ENCODE data around the gene CFAP206. TPM values are rescaled to one million over a fixed set of nuclear protein-coding genes. Genes with fewer than 3 reads are reported as not detected.

CFAP206 gene
- total RNA-seq, 1 donor from 2014 or later = not detected

DNA sequence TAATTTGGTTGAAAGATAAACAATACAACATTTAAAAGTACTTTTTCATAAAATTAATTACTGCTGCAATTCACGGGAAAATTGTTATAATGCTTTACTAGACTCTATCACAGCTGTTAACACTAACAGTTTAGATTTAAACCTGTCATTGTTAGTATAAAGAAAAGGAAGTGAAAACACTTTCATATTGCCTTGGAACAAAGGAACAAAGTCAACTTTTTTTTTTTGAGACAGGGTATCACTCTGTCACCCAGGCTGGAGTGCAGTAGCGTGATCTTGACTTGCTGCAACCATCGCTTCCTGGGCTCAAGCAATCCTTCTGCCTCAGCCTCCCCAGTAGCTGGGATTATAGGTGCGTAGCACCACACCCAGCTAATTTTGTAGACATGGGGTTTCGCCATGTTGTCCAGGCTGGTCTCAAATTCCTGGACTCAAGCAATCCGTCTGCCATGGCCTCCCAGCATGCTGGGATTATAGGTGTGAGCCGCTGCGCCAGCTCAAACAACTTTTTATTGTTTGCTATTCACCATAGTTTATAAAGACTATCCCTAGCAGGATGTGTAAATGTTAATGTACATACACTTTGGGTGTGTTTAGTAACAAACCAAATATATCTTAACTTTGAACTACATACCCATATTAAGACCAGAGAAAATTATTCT is 87.1 kb downstream of the CFAP206 start:
- intact Hi-C loops (cut with DNase I) = no loop called here
- DNase-seq (ENCODE audit: low spot score) = no peak

DNA sequence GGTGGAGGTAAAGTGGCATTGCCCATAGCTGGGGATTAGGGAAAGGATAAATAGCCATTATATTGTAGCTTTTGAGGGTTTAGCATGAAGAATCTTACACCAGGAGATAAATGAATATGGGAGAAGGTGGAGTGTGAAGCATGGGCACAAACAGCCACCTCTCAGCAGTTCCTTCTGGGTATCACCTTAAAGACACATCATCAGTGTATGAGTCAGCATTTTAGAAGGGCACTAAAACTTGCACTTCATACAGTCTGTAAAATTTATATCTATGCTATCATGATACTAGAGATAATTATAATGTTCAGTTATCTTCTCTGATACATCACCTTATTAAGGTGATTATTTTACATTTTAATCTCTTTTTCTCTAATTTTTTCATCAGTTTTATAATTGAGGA is 90.3 kb downstream of the CFAP206 start:
- DNase-seq (ENCODE audit: low spot score) = no peak
- intact Hi-C loops (cut with DNase I) = no loop called here

DNA sequence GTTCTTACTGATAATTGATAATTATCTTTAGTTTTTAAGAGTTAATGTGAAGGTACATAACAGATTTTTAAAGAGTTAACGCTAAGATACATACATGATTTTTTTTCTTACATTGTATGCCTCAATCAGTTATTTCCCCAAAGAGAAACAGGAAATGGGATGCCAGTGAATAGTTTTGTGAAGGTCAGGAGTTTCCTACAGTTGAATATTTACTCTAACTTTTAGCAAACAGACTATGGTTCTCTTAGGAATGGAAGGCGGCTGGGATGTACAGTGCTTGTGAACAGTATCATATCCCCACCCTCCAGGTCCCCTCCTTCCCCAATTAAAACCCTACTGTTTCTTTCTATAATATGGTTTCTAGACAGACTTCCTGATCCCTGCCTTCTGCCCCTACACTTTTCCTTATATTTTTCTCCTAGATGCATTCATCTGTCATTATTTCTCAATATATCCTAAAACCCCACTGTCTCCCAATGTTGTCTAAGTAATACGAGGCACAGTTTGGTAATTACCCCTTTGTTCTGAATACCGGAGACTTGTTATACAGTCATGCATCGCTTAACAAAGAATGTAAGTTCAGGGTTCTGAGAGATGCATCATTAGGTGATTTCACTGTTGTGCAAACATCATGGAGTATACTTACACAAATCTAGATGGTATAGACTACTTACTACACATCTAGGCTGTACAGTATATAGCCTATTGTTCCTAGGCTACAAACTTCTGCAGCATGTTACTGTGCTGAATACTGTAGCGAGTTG is 94.2 kb downstream of the CFAP206 start:
- no peak for DNase-seq (ENCODE audit: low spot score)
- intact Hi-C loops (cut with DNase I) = no loop called here

DNA sequence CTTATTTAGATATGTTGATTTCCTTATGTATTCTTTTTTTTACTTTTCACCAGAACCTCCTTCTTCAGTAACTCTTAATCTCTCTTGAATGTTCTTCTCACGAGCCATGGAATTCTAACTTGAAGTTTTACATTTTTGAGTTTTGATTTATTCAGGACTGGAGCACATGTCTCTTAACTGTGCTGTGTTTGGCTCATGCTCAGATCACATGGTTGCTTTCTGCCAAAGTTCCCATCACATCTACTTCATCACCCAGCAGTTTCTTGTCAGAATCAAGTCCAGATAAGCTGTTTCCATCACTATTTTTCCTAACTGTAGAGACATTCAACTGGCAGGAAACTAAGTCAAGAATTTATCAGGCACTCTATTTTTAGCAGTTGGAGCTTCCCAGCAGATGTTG is 96.7 kb downstream of the CFAP206 start:
- intact Hi-C loops (cut with DNase I) = no loop called here
- no peak for DNase-seq (ENCODE audit: low spot score)

Other genes starting within 250 kb of the CFAP206 start
- 17.2 TPM for gene SMIM8, start 85.4 kb upstream of the CFAP206 start, total RNA-seq
- gene GJB7, start 78.7 kb upstream of the CFAP206 start, total RNA-seq = not detected
- gene C6orf163, start 63.2 kb upstream of the CFAP206 start, total RNA-seq = 4.5 TPM
- 10.9 TPM for gene SLC35A1, start 65.0 kb downstream of the CFAP206 start, total RNA-seq
- gene RARS2, start 182.0 kb downstream of the CFAP206 start, total RNA-seq = 23.6 TPM
- 23.0 TPM for gene ORC3, start 182.2 kb downstream of the CFAP206 start, total RNA-seq

All from cardiac septum (tissue), 1 donor.